ENCODE results near the gene SLAMF8.

GRCh38 chr1:159870704-159871103 is 44.0 kb downstream of the SLAMF8 start:
- TF ChIP-seq, protein P1, sequence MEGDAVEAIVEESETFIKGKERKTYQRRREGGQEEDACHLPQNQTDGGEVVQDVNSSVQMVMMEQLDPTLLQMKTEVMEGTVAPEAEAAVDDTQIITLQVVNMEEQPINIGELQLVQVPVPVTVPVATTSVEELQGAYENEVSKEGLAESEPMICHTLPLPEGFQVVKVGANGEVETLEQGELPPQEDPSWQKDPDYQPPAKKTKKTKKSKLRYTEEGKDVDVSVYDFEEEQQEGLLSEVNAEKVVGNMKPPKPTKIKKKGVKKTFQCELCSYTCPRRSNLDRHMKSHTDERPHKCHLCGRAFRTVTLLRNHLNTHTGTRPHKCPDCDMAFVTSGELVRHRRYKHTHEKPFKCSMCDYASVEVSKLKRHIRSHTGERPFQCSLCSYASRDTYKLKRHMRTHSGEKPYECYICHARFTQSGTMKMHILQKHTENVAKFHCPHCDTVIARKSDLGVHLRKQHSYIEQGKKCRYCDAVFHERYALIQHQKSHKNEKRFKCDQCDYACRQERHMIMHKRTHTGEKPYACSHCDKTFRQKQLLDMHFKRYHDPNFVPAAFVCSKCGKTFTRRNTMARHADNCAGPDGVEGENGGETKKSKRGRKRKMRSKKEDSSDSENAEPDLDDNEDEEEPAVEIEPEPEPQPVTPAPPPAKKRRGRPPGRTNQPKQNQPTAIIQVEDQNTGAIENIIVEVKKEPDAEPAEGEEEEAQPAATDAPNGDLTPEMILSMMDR (IDR thresholded peaks at IDR 0.05): no peak
- no peak for TF ChIP-seq EZH2 (IDR thresholded peaks at IDR 0.05; ENCODE audit: borderline replicate concordance, insufficient read depth, low read depth, low read length, poor library complexity, severe bottlenecking)
